ENCODE data around the gene SLC44A3. TPM values are rescaled to one million over a fixed set of nuclear protein-coding genes. Genes with fewer than 3 reads are reported as not detected.

The SLC44A3 gene
- total and polyA plus RNA-seq, 9 of the 15 experiments (the other 6 are each of a cell fraction or from before 2014, with no cell fraction given) = not detected

DNA sequence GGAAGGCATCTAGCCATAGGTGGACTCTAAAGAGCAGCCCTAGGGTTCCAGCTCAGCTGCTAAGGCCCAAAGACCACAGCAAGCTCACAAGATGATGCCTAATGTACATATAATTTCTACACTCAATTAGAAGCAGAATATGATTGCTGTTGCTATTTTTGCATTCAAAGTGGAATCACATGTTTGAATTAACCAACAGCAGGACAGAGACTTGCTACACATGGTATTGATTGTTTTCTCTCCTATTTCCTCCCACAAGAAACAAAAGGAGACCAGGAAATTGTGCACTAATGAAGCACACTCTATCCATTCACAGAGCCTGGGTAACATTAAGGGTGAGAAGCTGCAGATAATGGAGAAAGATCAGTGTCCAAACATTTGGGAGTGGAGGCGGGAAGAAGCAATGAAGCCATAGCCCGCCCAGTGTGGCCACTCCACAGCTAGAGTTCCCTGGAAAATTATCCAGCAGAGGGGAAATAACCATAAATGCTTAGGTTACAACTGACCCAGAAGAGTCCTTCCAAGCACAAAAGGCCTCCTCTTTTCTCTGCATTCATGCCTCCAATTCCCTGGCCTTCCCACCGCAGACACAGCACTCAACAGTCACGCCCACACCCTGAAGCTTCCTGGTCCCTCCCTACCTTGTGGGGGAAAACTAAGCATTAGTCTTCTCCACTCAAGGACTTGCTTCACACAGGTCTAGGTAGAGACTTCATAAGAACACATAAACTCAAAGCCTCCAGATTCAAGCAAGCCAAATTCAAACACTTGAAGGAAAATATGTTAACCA is 99.3 kb downstream of the SLC44A3 start (continued):
- TF ChIP-seq, protein P1, sequence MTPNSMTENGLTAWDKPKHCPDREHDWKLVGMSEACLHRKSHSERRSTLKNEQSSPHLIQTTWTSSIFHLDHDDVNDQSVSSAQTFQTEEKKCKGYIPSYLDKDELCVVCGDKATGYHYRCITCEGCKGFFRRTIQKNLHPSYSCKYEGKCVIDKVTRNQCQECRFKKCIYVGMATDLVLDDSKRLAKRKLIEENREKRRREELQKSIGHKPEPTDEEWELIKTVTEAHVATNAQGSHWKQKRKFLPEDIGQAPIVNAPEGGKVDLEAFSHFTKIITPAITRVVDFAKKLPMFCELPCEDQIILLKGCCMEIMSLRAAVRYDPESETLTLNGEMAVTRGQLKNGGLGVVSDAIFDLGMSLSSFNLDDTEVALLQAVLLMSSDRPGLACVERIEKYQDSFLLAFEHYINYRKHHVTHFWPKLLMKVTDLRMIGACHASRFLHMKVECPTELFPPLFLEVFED (CRISPR knock-in tag; conservative IDR thresholded peaks at IDR 0.05) = no peak
- no peak for TF ChIP-seq POLR2B (IDR thresholded peaks at IDR 0.05; ENCODE audit: low read depth, partially characterized antibody)
- no peak for TF ChIP-seq ZNF584 (CRISPR knock-in tag; IDR thresholded peaks at IDR 0.05; ENCODE audit: low read depth)

DNA sequence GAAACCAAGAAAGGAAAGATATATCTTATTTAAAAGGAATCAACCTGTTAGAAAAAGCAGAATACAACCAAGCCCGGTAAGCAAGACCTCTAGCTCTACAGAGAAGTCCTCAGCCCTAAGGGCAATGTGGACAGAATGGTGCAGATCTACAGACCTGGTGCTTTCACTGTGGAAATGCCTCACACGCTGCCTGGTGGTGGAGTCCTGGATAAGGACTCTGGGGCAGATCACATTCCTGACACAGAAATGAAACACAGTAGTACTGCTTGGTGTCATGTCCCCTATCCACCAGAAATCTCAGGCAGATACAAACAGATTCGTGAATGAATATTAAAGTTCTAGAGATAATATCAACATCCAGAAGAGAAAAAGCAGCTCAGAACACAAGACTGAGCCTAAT is 99.9 kb downstream of the SLC44A3 start:
- H3K9ac ChIP-seq (ENCODE audit: insufficient read depth in 1 of 2, low read depth in 2 of 2, low read length in 2 of 2) = no peak overlapping the region
- CTCF ChIA-PET (ENCODE audit: low intra/inter-chr PET ratio) = no interaction called here
- intact Hi-C loops (cut with micrococcal nuclease) = no loop called here
- FAIRE-seq = no peak
- in situ Hi-C loops (cut with MboI) = no loop called here
- DNase-seq (ENCODE audit: extremely low read depth in 1 of 4, low spot score in 3 of 4) = no peak
- H3K9me3 ChIP-seq (replicated peaks; ENCODE audit: control insufficient read depth, insufficient read depth, low read depth, low read length) = no peaks in the 10 kb centered on the region
- H3K9me1 ChIP-seq (ENCODE audit: control insufficient read depth, insufficient read depth, low read length) = no peaks in the 10 kb centered on the region
- H4K20me1 ChIP-seq (replicated peaks; ENCODE audit: control insufficient read depth, insufficient read depth, low read length) = no peaks in the 10 kb centered on the region; the same call in 1 of the 2 replicates
- no peak overlapping the region for H3K4me3 ChIP-seq
- no TSS peak for BruUV-seq (replicated peaks)
- H3K27ac ChIP-seq (ENCODE audit: extremely low read depth, low read depth, low read length) = no peak overlapping the region
- H3K36me3 ChIP-seq (ENCODE audit: control insufficient read depth, insufficient read depth, low read length) = no peaks in the 10 kb centered on the region
- ATAC-seq = no peak
- POLR2A ChIA-PET = no interaction called here
- peaks cover 19 to 33% of the 10 kb centered on the region in 2 experiments; a peak in 4 of 5 replicates for H3K27me3 ChIP-seq (ENCODE audit: control insufficient read depth in 2 of 2, insufficient read depth in 2 of 2, low read length in 2 of 2)
- no peak overlapping the region for H3K4me2 ChIP-seq (ENCODE audit: insufficient read depth, low read length)
- H3K4me1 ChIP-seq (replicated peaks in 1 of 2; ENCODE audit: control insufficient read depth in 2 of 2, insufficient read depth in 2 of 2, low read length in 2 of 2) = no peaks in the 10 kb centered on the region
- 3% methylated on average over 3 of the region's 3 CpGs for WGBS (ENCODE audit: insufficient coverage, low coverage, missing lambda C conversion rate)
- H2AFZ ChIP-seq (ENCODE audit: low read depth, low read length) = no peak overlapping the region
- H3K79me2 ChIP-seq (ENCODE audit: control insufficient read depth, insufficient read depth, low read length) = no peaks in the 10 kb centered on the region
- TF ChIP-seq ZNF274 (IDR thresholded peaks at IDR 0.05; ENCODE audit: borderline replicate concordance, low read depth, low read length) (no peak), KDM2B (CRISPR knock-in tag; IDR thresholded peaks at IDR 0.05) (no peak), ZNF217 (CRISPR knock-in tag; IDR thresholded peaks at IDR 0.05) (no peak), SMAD3 (CRISPR knock-in tag; conservative IDR thresholded peaks at IDR 0.05) (no peak), TBL1XR1 (IDR thresholded peaks at IDR 0.05; ENCODE audit: low read length in 2 of 2) (no peak)
- TF ChIP-seq, protein P2, sequence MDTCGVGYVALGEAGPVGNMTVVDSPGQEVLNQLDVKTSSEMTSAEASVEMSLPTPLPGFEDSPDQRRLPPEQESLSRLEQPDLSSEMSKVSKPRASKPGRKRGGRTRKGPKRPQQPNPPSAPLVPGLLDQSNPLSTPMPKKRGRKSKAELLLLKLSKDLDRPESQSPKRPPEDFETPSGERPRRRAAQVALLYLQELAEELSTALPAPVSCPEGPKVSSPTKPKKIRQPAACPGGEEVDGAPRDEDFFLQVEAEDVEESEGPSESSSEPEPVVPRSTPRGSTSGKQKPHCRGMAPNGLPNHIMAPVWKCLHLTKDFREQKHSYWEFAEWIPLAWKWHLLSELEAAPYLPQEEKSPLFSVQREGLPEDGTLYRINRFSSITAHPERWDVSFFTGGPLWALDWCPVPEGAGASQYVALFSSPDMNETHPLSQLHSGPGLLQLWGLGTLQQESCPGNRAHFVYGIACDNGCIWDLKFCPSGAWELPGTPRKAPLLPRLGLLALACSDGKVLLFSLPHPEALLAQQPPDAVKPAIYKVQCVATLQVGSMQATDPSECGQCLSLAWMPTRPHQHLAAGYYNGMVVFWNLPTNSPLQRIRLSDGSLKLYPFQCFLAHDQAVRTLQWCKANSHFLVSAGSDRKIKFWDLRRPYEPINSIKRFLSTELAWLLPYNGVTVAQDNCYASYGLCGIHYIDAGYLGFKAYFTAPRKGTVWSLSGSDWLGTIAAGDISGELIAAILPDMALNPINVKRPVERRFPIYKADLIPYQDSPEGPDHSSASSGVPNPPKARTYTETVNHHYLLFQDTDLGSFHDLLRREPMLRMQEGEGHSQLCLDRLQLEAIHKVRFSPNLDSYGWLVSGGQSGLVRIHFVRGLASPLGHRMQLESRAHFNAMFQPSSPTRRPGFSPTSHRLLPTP (IDR thresholded peaks at IDR 0.05; ENCODE audit: borderline replicate concordance, extremely low read depth, insufficient read length) = no peak
- TF ChIP-seq, protein P3, sequence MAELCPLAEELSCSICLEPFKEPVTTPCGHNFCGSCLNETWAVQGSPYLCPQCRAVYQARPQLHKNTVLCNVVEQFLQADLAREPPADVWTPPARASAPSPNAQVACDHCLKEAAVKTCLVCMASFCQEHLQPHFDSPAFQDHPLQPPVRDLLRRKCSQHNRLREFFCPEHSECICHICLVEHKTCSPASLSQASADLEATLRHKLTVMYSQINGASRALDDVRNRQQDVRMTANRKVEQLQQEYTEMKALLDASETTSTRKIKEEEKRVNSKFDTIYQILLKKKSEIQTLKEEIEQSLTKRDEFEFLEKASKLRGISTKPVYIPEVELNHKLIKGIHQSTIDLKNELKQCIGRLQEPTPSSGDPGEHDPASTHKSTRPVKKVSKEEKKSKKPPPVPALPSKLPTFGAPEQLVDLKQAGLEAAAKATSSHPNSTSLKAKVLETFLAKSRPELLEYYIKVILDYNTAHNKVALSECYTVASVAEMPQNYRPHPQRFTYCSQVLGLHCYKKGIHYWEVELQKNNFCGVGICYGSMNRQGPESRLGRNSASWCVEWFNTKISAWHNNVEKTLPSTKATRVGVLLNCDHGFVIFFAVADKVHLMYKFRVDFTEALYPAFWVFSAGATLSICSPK (IDR thresholded peaks at IDR 0.05; ENCODE audit: borderline replicate concordance) = no peak
- TF ChIP-seq, protein P4, sequence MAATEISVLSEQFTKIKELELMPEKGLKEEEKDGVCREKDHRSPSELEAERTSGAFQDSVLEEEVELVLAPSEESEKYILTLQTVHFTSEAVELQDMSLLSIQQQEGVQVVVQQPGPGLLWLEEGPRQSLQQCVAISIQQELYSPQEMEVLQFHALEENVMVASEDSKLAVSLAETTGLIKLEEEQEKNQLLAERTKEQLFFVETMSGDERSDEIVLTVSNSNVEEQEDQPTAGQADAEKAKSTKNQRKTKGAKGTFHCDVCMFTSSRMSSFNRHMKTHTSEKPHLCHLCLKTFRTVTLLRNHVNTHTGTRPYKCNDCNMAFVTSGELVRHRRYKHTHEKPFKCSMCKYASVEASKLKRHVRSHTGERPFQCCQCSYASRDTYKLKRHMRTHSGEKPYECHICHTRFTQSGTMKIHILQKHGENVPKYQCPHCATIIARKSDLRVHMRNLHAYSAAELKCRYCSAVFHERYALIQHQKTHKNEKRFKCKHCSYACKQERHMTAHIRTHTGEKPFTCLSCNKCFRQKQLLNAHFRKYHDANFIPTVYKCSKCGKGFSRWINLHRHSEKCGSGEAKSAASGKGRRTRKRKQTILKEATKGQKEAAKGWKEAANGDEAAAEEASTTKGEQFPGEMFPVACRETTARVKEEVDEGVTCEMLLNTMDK (IDR thresholded peaks at IDR 0.05; ENCODE audit: borderline replicate concordance, insufficient read depth, low read depth, low read length, poor library complexity, severe bottlenecking) = no peak

Data from K562 (cell line).